GM12878 (cell line): Measurements from ENCODE around the gene OR4D2. TPM values are rescaled to one million over a fixed set of nuclear protein-coding genes. Genes with fewer than 3 reads are reported as not detected.
"Not testable (repeated sequence)": the region's sequence is repeated elsewhere in the genome, so short reads cannot be mapped to it uniquely, and the experiment has no call there.

ENCODE experiments used
- ATAC-seq: fragments of 200-7000 bp; cut with Tn5 transposase; 3 replicates; pipeline ENCODE4 v1.9.1; 2020; ENCODE audit warnings: mild to moderate bottlenecking, moderate library complexity
- BruUV-seq: library from RNA; stranded (reverse); fragments of 400-500 nt; replicated peaks from 2 replicates; lab custom pipeline; 2021; lab: Mats Ljungman, UMichigan
- CTCF ChIA-PET: fragments of 300-600 bp; sonication (Branson Sonifier 250); formaldehyde crosslinking; extraction: SDS; loops from one replicate; lab custom pipeline; 2021; ENCODE audit warnings: inconsistent platforms; lab: Yijun Ruan, JAX
- POLR2A ChIA-PET: fragments of 350-600 bp; formaldehyde crosslinking; extraction: SDS; loops from one replicate; lab custom pipeline; 2021; ENCODE audit warnings: inconsistent platforms; lab: Charles Lee
- RAD21 ChIA-PET: fragments of 300-600 bp; sonication (Branson Sonifier 250); formaldehyde crosslinking; loops from one replicate; lab custom pipeline; 2023; ENCODE audit warnings: antibody characterized with exemption; ENCODE audit not compliant: unreplicated experiment; lab: Charles Lee
- SMC1A ChIA-PET: fragments of 300-600 bp; sonication (Branson Sonifier 250); formaldehyde crosslinking; loops from one replicate; lab custom pipeline; 2023; ENCODE audit not compliant: unreplicated experiment, uncharacterized antibody; lab: Charles Lee
- DNase-seq: peaks from one replicate; pipeline ENCODE4 v3.0.0-alpha.2; 2011; ENCODE audit warnings: low read depth, low spot score
- FAIRE-seq: peaks from 3 replicates; lab custom pipeline; 2011; peaks lifted over from hg19 to GRCh38; lab: Jason Lieb, UNC
- H2AFZ ChIP-seq: 2 replicates; pipeline ENCODE4 v1.6.0; 2011; ENCODE audit warnings: low read depth, low read length, control low read depth; ENCODE audit not compliant: control insufficient read depth
- H3K27ac ChIP-seq: 2 replicates; pipeline ENCODE4 v1.5.1; 2011; ENCODE audit warnings: control low read depth; ENCODE audit not compliant: control insufficient read depth, insufficient read depth
- H3K27me3 ChIP-seq, 2 experiments: replicated peaks in 1 of 2; 2 replicates each; pipeline versions ENCODE4 v1.6.0 to v1.6.1; 2011; ENCODE audit warnings: low read length in 1 of 2; ENCODE audit not compliant: control insufficient read depth in 2 of 2, insufficient read depth in 2 of 2
- H3K36me3 ChIP-seq, 2 experiments: 2 replicates each; pipeline ENCODE4 v1.5.1; 2011; ENCODE audit warnings: low read length in 1 of 2; ENCODE audit not compliant: control insufficient read depth in 2 of 2, insufficient read depth in 2 of 2
- H3K4me1 ChIP-seq: 2 replicates; pipeline ENCODE4 v1.6.1; 2011; ENCODE audit warnings: mild to moderate bottlenecking, low read length, moderate library complexity, mixed read lengths; ENCODE audit not compliant: control insufficient read depth, insufficient read depth
- H3K4me2 ChIP-seq: 2 replicates; pipeline ENCODE4 v1.6.0; 2011; ENCODE audit warnings: control low read depth; ENCODE audit not compliant: control insufficient read depth, insufficient read depth
- H3K4me3 ChIP-seq: fragments of 200-600 bp; sonication (generic); 2 replicates; pipeline ENCODE4 v1.5.1; 2016
- H3K79me2 ChIP-seq: 2 replicates; pipeline ENCODE4 v1.6.0; 2011; ENCODE audit warnings: low read length; ENCODE audit not compliant: control insufficient read depth, insufficient read depth
- H3K9ac ChIP-seq: 2 replicates; pipeline ENCODE4 v1.8.0; 2011; ENCODE audit warnings: low read length, control low read depth, mixed read lengths; ENCODE audit not compliant: control insufficient read depth, insufficient read depth
- H3K9me3 ChIP-seq: replicated peaks from 3 replicates; pipeline ENCODE4 v1.5.1; 2011; ENCODE audit warnings: mild to moderate bottlenecking, low read length; ENCODE audit not compliant: control insufficient read depth, insufficient read depth
- H4K20me1 ChIP-seq: 2 replicates; pipeline ENCODE4 v1.6.0; 2011; ENCODE audit not compliant: control insufficient read depth, insufficient read depth
- ASH2L ChIP-seq: fragments of 300-600, 200-600 bp; sonication (generic); IDR thresholded peaks from 2 replicates; pipeline ENCODE4 v1.6.1; 2017; ENCODE audit warnings: low read depth, mild to moderate bottlenecking, borderline replicate concordance
- BACH1 ChIP-seq: fragments of 450-650 bp; IDR thresholded peaks from 2 replicates; pipeline ENCODE4 v1.6.1; 2017; ENCODE audit warnings: mild to moderate bottlenecking, borderline replicate concordance
- BCLAF1 ChIP-seq: fragments of 450-650 bp; IDR thresholded peaks from 2 replicates; pipeline ENCODE4 v1.6.1; 2017; ENCODE audit warnings: antibody characterized with exemption, mild to moderate bottlenecking, moderate library complexity
- IKZF1 ChIP-seq: fragments of 450-650 bp; conservative IDR thresholded peaks from 2 replicates; pipeline ENCODE4 v1.6.1; 2017; ENCODE audit warnings: antibody characterized with exemption, mild to moderate bottlenecking
- REST ChIP-seq: IDR thresholded peaks from 2 replicates; pipeline ENCODE4 v1.6.1; 2012; ENCODE audit warnings: mild to moderate bottlenecking, low read depth, low read length
- SPI1 ChIP-seq: IDR thresholded peaks from 2 replicates; pipeline ENCODE4 v1.6.1; 2011; ENCODE audit warnings: low read depth, mild to moderate bottlenecking, low read length, moderate library complexity, borderline replicate concordance; ENCODE audit not compliant: insufficient read depth
- YBX1 ChIP-seq: fragments of 450-650 bp; IDR thresholded peaks from 2 replicates; pipeline ENCODE4 v1.6.1; 2016; ENCODE audit warnings: antibody characterized with exemption
- ZNF24 ChIP-seq: fragments of 450-650 bp; IDR thresholded peaks from 2 replicates; pipeline ENCODE4 v1.6.1; 2017; ENCODE audit warnings: antibody characterized with exemption, mild to moderate bottlenecking
- WGBS: methylation state at CpG from one replicate; pipeline ENCODE4 v1.1.6; 2016; ENCODE audit warnings: low lambda C conversion rate; ENCODE audit not compliant: insufficient replicate concordance, insufficient coverage; ENCODE audit errors: missing lambda C conversion rate; 5-methylcytosine and 5-hydroxymethylcytosine counted together
- in situ Hi-C: fragments of 300-500 bp; cut with MboI; formaldehyde crosslinking; loops from 9 replicates; pipeline ENCODE4 v1.14.3; 2018; ENCODE audit warnings: mixed read lengths
- intact Hi-C: fragments of 100-400 bp; cut with micrococcal nuclease; formaldehyde crosslinking; loops from one replicate; pipeline ENCODE4 v1.14.2; 2022; ENCODE audit not compliant: unreplicated experiment
- polyA plus RNA-seq, 11 experiments: library from polyadenylated mRNA; depleted of rRNA in 4 of 11; unstranded in 6 of 11; stranded (reverse) in 5 of 11; fragments of >200 nt; fragmentation: Nextera tagmentation in 4 of 11; fragmentation: Illumina TruSeq in 1 of 11; extraction: Ambion mirVana in 4 of 11; extraction: Trizol in 1 of 11; gene quantifications; 1 replicate in 1 of 11; 2 replicates in 10 of 11; pipeline versions ENCODE4 v1.2.1 to v1.2.3, GENCODE V29; 2011 to 2016; ENCODE audit warnings: inconsistent platforms in 2 of 11, missing spikeins in 2 of 11, low read depth in 1 of 11
- total RNA-seq, 4 experiments: library from RNA; depleted of rRNA in 3 of 4; stranded (reverse); fragments of >200 nt in 3 of 4; fragmentation: Illumina TruSeq in 1 of 4; extraction: Trizol in 1 of 4; gene quantifications; 2 replicates each; pipeline versions ENCODE4 v1.2.1 to v1.2.3, GENCODE V29; 2013 to 2021

Gene OR4D2
- total and polyA plus RNA-seq, 10 of the 15 experiments (the other 5 are each of a cell fraction or from before 2014, with no cell fraction given), result 0.04 TPM; not detected in 9

GRCh38 chr17:58127846-58128245, 38.9 kb upstream of the OR4D2 start (continued):
- TF ChIP-seq BCLAF1, result no peak
- no peak for TF ChIP-seq REST
- no peak for TF ChIP-seq SPI1
- TF ChIP-seq ASH2L, result no peak
- TF ChIP-seq BACH1, result no peak
- no peak for TF ChIP-seq ZNF24
- TF ChIP-seq YBX1, result no peak
- no peak for TF ChIP-seq IKZF1

GRCh38 chr17:58132697-58133096, 34.1 kb upstream of the OR4D2 start:
- FAIRE-seq, H3K4me2 ChIP-seq, H3K27me3 ChIP-seq, H3K4me1 ChIP-seq, H3K27ac ChIP-seq, H3K4me3 ChIP-seq, DNase-seq, in situ Hi-C loops, H3K9me3 ChIP-seq, H2AFZ ChIP-seq, POLR2A ChIA-PET, H3K9ac ChIP-seq, intact Hi-C loops, H4K20me1 ChIP-seq, ATAC-seq, CTCF ChIA-PET, H3K36me3 ChIP-seq, BruUV-seq, SMC1A ChIA-PET, RAD21 ChIA-PET, H3K79me2 ChIP-seq: not testable (repeated sequence)
- 79% methylated on average over 5 of the region's 5 CpGs for WGBS
